Kidney epithelial cell (primary cell): ENCODE data around the gene CDC25A. TPM values are rescaled to one million over a fixed set of nuclear protein-coding genes. Genes with fewer than 3 reads are reported as not detected.
A peak's percentile ranks its signal among the peaks of the same experiment; 100 is the strongest.

Experiments used
- DNase-seq: peaks from one replicate; pipeline ENCODE4 v3.0.0-alpha.2; 2010; ENCODE audit warnings: low read depth
- H3K27me3 ChIP-seq: 2 replicates; pipeline ENCODE4 v1.6.0; 2011; ENCODE audit warnings: low read length; ENCODE audit not compliant: control insufficient read depth, insufficient read depth
- H3K36me3 ChIP-seq: 2 replicates; pipeline ENCODE4 v1.5.1; 2011; ENCODE audit warnings: low read length; ENCODE audit not compliant: control insufficient read depth, insufficient read depth
- H3K4me3 ChIP-seq: 2 replicates; pipeline ENCODE4 v1.5.1; 2011; ENCODE audit warnings: low read depth, mild to moderate bottlenecking, control low read depth, low read length
- CTCF ChIP-seq: IDR thresholded peaks from 2 replicates; pipeline ENCODE4 v1.5.1; 2011; ENCODE audit warnings: mild to moderate bottlenecking, moderate library complexity, low read length, control low read depth, inconsistent platforms; ENCODE audit not compliant: insufficient read depth, poor library complexity, severe bottlenecking
- total RNA-seq: library from RNA; depleted of rRNA; stranded (reverse); fragments of >200 nt; gene quantifications from 2 replicates; pipeline ENCODE4 v1.2.3, GENCODE V29; 2015

CDC25A gene
- total RNA-seq, 1 donor from 2014 or later: 5.3 TPM

- no peaks in the 10 kb centered on the region for H3K27me3 ChIP-seq
- peaks cover 1% of the 10 kb centered on the region for H3K36me3 ChIP-seq
- no peak overlapping the region for H3K4me3 ChIP-seq
- no peak for DNase-seq
- TF ChIP-seq CTCF: no peak
Measured at GRCh38 chr3:48184299-48184698, 3.9 kb downstream of the CDC25A start.

GRCh38 chr3:48180531-48181253 is 7.5 kb downstream of the CDC25A start:
- no peak for TF ChIP-seq CTCF
- Histone ChIP-seq H3K4me3 (no peak overlapping the region), H3K27me3 (no peaks in the 10 kb centered on the region), H3K36me3 (peaks cover 1% of the 10 kb centered on the region)
- no peak for DNase-seq

GRCh38 chr3:48180021-48180420 is 8.2 kb downstream of the CDC25A start:
- no peak for TF ChIP-seq CTCF
- H3K36me3 ChIP-seq: peaks cover 1% of the 10 kb centered on the region
- no peak overlapping the region for H3K4me3 ChIP-seq
- no peaks in the 10 kb centered on the region for H3K27me3 ChIP-seq
- no peak for DNase-seq

- no peak for DNase-seq
- no peak for TF ChIP-seq CTCF
- no peak overlapping the region for H3K4me3 ChIP-seq
- no peaks in the 10 kb centered on the region for H3K27me3 ChIP-seq
- H3K36me3 ChIP-seq: peaks cover 2% of the 10 kb centered on the region
Measured at GRCh38 chr3:48178072-48178471, 10.1 kb downstream of the CDC25A start.

GRCh38 chr3:48157950-48158376 is 30.3 kb downstream of the CDC25A start:
- no peak for DNase-seq
- TF ChIP-seq CTCF: peak; percentile 77
- Histone ChIP-seq H3K27me3 (no peaks in the 10 kb centered on the region), H3K4me3 (no peak overlapping the region), H3K36me3 (no peaks in the 10 kb centered on the region)
